ENCODE results near the gene AIRE.

AIRE gene

DNA sequence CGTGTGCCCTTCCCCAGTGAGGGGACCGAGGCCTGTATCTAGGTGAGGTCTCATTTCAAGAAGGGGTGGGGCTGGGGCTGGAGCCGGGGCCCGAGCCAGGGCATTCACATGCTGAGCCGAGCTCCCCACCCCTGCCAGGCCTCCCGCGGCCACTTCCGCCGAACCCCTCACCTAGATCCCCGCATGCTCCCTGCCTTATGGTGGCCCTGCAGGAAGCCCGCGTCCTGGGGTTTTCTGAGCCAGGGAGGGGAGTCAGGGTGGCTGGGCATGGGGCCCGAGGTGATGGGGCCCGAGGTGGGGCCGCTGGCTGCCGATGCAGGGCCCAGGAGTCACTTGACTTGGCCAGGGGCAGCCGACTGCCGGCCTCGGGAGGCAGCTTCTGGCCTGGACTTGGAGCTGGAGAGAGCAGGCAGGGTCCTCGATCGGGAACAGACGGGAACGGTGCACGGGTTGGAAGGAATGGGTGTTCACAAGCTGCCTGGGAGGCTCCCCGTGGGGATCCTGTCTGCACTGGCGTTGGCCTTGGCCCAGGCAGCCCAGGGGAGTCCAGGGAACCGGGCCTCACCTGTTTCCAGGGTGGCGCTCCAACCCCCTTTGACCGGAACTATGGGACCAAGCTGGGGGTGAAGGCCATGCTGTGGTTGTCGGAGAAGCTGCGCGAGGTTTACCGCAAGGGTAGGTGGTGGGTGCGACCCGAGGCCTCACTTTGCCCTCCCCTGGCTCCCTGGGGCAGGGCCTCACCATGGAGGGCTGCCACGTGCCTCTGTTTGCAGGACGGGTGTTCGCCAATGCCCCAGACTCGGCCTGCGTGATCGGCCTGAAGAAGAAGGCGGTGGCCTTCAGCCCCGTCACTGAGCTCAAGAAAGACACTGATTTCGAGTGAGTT is 40.0 kb downstream of the AIRE start:
- no peak for DNase-seq

DNA sequence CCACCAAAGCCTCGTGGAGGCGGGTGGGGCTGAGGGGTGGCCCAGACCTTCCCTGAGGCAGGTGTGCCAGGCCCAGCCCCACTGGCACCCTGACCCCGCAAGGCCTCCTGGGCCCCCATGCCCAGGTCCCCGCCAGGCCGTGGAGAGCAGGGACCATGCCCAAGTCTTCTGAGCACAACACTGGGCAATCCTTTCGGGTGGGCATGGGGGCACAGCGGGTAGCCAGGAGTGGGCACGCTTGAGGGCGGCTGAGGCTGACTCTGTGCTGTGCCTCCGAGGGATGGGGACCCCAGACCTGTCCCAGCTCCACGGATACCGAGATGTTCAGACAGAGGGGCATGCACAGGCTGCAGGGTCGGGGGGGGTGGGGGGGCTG is 40.6 kb downstream of the AIRE start:
- no peak for DNase-seq

DNA sequence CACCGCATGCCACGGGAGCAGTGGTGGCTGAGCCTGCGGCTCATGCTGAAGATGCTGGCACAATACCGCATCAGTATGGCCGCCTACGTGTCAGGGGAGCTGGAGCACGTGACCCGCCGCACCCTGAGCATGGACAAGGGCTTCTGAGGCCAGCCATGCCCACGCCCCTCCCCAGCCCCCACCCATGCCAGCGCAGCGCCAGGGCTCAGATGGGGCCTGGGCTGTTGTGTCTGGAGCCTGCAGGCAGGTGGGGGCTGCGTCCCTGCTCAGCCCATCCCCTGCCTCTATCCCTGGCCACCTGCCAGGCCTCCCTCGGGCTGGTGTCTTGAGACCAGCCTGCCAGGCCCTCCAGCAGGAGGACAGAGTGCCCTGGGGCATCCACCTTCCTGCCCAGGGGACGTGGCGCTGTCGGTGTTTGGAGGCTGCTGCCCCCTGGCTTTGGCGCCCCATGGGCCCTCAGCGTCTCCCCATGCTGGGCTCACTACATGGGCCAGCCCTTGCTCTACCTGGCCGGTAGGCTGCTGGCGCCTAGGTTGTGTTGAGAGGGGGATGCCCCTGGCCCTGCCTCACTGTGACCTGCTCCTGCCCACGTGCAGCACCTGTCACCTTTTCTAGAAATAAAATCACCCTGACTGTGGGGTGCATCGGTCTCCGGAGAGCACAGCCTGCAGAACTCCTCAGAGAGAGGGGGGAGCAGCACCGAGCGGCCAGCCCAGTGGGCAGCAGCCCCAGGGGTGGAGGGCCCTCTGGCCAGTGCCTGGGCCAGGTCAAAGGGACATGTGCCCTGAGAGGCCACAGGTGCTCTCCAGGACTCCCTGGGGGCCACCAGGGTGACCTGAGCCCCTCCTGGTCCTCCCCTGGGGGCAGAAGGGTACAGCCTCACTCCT is 41.3 kb downstream of the AIRE start:
- no peak for DNase-seq

DNA sequence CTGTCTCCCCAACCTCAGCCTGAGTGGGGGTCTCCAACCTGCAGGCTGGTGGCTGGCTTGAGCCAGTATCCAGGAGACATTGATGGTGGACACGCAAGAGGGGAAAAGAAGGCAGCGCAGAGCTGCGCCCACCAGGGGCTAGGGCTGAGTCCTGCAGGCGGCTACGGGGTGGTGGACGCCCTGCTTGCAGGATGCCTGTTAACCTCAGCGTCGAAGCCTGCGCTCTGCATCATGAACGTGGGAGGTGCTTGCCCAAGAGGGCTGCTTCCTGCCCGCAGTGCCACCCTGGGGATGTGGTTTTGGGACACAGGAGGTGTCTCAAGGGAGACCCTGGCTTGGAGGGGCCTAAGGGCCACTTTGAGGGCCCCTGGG is 41.9 kb downstream of the AIRE start:
- no peak for DNase-seq

DNA sequence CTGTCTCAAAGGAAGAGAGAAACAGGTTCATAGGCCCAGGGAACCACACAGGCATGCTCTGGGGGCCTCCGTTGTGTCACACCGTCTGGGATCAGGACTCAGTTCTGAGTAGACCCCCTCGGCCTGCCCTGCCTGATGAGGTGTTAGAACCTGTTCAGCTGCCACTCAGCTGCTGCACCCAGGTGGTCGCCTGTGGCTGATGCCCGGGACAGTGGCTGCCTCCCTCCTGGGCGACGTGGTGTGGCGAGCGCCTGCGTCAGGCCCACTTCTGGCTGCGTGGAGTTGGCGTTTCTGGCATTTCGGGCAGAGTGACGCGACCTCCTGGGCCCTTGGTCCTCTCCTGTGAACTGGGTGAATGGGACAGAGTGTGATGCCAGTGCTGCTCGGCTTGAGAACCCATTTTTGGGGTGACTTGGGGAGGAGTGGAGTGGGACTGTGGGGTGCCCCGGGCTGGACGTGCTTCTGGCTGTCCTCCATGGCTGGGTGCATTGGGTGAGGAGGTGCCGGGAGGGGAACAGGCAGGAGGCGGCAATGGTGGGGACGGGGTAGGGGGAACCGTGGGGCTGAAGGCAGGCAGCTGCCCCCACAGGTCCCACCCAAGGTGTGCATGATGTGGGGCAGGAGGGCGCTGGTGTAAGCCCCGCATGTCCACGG is 42.7 kb downstream of the AIRE start:
- DNase-seq: no peak

DNA sequence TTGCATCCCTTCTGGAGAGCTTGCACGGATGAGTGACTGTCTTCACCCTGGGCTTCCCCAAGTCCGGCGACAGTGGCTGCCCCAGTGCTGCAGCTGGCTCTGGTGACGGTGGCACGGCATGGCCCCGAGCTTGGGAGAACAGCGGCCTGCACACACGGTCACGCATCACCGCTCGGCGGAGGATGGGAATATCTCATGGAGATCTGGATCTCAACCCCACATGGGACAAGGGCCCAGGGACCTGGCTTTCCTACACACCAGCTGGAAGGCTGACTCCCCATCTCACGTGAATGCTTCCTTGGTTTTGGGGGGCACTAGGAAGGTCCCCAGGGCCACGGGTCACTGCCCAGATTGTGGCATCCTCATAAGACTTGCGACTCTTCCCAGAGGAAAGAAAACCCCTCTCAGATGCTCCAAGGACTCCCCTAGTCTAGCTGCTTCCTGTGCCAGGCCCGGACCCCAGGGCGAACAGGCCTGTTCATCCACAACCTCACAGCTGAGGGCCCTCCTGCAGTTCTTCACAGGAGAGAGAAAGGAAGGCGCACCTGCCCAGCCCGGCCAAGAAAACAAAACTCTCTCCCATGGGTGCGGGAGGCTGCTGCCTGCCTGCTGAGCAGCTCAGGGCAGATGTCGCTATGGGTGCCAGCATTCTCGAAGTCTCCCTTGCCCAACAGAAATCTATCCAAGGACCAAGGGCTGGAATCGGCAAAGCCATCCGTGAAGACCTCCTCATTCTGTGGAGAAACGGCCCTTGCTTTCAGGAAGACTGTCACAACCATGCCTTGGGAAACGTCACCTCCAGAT is 43.6 kb downstream of the AIRE start:
- no peak for DNase-seq

DNA sequence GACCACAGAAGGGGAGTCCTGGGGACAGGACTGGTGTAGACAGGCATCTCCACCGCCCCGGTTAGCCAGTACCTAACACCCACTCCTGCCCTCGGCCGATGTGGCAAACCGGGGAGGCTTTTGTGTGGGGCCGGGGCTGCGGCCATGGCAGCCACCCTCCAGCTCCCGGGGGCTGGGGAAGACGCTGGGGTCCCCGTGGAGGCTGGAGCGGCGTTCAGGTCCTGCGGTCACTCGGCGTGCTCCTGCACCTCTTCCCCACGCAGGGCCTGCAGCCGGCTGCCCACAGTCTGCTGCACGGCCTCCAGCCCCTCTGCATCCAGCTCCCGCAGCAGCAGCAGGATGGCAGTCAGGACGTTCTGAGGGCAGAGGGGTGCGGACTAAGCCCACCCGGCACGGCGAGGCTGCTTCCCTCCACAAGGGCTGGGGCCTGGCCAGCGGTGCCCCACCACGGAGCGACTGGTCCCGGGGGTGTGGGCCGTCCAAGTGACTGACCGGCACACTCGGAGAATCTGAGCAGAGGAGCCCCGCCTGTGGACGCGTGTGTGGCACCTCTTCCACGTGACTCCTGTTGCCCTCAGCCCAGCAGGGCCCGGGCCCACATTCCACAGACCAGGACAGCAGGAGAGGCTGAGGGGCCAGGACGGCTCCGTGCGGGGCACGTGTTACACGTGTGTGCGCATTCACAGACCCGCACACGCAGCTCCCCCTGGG is 44.5 kb downstream of the AIRE start:
- no peak for DNase-seq

DNA sequence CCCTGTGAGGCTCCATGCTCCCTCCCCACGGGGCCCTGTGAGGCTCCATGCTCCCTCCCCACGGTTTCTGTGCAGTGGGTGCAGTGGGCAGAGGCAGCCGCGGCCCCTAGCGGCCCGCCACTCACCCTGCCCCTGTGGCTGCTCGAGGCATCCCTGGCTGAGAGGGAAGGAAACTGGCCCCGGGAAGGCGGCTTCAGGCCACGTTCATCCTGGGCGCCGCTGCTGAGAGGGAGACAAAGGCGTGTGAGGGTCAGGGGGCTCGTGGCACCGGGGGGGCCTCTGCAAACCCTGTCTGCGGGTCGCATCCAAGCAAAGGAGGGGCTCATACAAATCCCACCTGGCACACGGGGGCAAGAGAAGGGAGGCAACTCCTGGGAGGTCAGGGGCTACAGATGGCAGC is 45.0 kb downstream of the AIRE start:
- DNase-seq: no peak

DNA sequence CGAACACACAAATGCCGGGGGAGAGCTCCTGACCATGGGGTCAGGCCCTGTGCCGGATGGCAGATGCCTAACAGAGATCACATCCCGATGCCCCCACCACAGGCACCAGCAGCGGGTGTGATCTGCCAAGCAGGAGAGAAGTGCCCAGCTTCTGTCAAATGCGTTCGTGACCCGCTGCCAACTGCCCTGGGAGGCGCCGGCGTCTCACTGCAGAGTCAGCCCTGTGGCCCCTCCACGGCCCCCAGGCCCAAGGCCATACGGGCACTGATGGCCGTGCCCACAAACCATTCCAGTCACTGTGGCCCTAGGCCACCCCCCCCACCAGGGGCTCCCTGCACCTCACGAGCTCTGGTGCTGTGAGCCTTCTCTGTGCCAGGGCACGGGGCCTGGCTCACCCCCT is 45.5 kb downstream of the AIRE start:
- DNase-seq: no peak

DNA sequence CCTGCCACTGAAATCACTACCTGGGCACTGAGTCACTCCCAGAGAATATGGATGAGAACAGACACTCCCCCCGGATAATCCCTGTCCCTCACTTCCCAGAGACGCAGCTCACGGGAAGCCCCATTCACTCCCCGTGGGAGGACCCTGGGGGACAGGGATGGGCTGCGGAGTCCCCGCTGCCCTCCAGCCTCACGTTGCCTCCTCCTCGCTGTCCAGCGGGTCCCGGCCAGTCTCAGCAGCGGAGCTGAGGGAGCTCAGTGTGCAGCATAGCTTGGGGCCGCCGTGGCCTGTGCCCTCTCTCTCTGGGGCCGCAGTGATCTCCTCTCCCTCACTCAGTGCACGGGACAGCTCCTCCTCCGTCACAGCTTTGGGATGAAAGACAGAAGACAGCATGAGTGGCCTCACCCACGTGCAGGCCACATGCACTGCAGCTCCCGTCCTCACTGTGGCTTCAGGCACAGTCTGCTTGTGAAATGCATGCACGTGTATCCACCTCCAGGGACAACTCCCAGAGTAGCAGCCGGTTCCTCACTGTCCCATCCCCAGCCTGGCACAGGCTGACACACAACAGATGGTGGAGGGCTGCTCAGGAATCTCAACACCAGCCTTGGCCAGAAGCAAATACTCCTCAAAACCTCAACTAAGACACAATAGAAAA is 46.1 kb downstream of the AIRE start:
- DNase-seq: no peak

DNA sequence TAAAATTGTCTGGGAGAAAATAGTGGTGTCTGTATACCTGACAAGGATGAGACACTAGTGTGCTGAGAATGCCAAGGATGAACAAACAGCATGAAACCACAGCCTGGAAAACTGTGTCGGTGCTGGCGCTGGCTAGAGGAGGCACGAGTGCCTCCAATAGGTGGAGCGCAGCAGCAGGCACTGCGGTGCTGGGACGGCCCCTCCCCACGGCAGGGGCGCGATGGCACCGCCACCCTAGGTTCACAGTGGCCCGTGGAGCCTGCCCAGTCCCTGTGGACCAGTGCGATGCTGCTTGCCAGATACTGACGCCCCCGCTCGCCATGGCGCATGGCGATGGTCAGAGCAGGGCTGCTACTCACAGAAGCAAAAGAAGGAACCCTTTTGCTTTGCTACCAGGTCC is 46.7 kb downstream of the AIRE start:
- DNase-seq: no peak

DNA sequence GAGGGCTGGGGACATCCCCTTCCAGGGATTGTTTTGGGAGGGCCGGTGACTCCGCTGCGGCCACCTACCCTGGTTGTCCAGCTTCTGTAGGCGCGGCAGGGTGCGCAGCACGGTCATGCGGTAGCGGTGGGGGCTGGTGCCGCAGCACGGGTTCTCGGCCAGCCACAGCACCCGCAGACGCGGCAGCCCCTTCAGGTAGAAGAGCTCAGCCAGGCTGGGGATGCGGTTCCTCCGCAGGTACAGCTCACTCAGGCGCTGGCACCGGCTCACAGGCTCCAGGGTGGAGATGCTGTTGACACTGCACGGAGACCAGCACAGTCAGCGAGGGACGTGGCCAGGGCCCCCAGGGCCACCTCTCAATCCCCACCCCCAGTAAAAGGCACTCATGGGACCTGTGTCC is 47.3 kb downstream of the AIRE start:
- no peak for DNase-seq

DNA sequence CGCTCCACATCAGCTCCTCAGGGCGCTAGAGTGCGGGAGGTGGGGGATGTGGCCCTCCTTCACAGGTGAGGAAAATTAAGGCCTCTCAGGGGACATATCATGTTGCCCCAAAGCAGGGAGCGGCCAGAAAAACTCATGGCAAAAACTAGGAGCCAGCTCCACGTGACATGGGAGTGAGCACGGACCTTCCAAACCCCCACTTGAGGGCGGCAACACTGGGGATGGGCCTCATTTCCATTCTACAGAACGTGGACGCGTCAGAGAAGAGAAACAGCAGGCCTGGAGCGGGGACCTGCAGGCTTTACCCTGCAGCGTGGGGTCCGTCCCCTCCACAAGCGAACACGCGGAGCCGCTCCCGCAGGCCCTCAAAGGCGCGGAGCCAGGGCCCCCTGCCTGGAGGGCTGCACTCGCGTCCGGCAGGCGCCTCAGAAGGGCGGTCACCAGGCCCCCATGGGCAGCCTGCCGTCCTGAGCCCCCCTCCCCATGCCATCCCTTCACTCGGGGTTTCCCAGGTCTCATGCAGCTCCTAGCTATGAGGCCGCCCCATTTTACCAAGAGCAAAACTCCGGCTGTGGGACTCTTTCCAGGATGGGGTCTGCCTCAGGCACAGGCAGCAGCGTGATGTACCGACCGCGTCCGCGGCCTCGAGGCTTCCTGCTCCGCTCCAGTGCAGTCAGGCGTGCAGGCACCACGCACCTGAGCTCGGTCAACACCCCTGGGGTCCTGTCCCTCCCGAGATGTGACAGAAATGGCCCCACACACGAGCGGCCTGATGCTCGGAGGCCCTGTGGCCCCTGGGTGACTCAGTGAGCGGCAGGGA is 48.0 kb downstream of the AIRE start:
- DNase-seq: no peak

DNA sequence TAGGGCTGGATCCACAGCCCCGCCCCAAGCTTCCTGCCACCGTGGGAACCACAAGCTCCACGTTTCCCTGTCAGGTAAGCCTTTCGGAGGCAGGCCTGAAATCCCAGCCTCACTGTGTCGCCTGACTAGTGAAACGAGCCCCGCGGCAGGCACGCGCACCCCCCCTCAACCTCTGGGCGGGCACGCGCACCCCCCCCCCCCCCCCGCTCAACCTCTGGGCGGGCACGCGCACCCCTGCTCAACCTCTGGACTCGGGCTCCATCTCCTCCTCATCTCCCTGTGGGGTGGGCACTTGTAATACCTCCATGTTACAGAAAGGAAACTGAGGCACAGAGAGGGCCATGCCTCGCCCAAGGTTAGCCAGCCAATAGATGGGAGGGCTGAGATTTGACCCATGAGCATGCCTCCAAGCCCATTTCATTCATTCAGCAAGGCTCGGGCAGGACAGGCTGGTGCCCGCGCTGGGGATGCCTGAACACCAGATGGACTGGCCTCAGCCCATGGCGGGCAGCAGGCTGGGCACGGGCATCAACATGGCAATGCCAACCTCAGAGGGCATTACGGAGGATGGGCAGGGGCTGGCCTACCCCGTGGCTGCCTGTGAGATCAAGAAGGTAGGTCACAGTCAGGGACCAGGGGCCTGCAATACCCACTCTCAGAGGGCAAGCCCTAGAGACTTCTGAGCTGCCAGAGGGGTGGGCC is 48.8 kb downstream of the AIRE start:
- no peak for DNase-seq

DNA sequence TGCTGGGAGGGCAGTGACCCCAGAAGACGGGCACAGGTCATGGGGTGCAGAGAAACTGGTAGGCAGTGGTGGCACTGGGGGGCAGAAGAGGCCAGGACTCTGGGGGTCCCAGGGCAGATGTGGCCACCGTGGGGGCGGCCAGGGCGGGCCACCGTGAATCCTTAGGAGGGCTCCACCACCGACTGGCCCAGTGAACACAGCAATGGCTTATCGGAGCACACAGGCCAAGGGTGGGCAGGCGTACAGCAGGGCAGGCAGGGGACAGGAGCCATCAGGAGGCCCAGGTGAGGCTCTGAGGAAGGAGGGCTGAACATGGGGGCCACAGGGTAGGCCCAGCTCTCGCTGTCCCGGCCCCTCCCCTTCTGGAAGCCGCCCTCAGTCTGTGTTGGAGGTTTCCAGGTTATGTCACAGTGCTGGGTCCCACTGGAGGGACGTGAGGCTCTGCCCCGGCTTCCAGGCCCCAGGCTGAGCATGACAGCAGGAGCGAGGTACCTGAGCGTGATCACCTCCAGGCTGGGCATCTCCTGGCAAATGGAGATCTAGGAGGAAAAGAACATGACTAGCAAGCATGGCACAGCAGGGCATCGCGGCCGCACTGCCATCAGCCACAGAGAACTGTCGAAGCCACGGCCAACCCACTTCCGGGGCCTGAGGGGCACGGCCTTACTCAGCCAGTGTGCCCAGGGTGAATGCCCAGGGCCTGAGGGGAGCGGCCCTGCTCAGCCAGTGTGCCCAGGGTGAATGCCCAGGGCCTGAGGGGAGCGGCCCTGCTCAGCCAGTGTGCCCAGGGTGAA is 49.8 kb downstream of the AIRE start:
- no peak for DNase-seq

DNA sequence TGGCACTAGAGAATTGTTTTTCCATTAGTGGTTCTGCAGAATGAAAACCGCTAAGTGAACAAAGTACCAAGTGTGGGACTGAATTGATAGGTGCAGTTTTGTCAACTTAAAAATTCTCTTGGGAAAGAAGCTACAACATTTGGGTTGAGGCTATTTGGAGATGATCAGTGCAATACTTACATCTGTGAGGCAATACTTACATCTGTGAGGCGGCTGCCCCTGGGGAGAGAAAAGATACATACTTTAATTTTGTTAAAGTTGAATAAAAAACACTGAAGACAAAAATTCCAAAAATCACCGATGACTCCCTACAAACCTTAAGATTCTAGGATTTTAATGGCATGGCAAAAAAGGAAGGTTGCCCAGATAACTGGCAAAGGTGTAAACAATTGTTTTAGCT is 51.8 kb downstream of the AIRE start:
- DNase-seq: no peak

DNA sequence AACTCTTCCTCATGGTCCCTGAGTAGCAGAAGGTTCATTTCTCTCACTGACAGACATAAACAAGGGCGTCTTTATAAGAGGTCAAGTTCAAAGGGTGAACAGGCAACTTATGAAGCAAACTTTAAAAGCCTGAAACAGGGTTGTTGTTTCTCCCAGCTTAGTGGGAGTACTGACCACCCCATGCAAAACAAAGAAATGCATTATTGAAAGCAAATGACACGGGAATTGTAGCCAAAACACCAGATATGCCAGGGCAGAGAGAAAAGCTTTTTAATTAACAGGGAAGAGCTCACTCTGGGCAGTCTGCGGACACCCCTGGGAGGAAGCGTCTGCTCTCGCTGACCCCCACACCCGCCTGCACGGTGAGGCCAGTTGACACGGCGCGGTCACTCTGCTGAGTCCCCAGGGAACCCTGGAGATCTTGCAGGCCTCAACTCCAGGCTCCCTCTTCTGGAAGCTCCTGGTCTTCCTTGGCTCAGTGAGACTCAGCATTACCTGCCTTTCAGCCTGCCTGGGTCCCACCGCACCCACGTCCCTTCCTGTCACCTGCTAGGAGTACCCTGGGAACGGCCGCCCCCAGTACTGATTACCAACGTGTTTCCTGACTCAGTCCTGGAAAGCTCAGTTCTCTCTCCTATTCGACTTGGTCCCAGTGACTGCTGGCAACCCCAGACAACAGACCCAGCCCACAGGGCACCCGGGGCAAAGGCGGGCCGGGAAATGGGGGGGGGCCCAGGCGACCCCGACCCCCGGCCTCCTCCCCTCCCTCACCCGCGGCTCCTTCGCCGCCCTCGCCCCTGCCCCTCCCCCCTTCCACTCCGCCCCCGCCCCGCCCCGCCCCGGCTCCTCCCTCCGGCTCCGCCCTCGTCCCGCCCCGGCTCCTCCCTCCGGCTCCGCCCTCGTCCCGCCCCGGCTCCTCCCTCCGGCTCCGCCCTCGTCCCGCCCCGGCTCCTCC is 52.5 kb downstream of the AIRE start:
- no peak for DNase-seq
